Measurements from ENCODE around the gene FHIT.

DNA sequence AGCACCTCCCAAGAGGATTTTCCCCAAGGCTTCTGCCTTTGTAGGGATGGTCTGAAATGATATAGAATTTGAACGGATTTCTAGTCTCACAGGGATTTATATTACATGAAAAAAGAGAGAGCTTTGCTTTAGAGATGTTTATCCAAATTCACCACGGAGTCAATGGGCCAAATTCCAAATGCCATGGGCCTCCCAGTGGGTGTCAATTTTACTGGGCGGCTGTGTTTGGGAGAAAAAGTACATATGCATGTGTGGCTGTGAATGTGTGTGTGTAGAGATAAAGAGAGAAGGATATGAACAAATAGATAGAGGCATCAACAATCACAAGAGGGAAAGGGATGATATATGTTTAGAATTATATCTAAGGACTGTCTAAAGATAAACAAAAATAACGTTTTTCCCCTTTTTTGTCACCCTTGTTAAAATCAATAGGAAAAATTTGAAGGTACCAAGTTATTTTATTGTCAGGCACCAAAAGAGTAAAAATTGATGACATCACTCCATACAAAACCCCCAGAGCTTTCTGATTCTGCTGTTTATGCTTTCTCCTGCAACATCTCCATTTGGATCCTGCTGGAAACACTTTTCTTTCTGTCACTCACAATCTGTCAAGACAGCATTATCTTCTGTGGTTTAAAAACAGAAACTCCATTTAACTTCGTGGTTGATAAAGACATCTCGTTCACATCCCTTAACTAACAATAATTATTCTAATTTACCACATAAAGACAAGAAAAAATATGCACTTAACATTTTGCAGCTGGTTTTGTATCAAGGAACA lies 160.7 kb downstream of the FHIT start:
- no peak for TF ChIP-seq POLR2AphosphoS5 (IDR thresholded peaks at IDR 0.05)
- TF ChIP-seq CTCF (IDR thresholded peaks at IDR 0.05), result no peak
- TF ChIP-seq POLR2A (IDR thresholded peaks at IDR 0.05), result no peak

Data from transverse colon (tissue), 4 donors.